Measurements from ENCODE around the gene TMOD2.
"Not testable (repeated sequence)": the region's sequence is repeated elsewhere in the genome, so short reads cannot be mapped to it uniquely, and the experiment has no call there.

The TMOD2 gene

GRCh38 chr15:51775967-51776816 lies 24.8 kb downstream of the TMOD2 start:
- peak; percentile 79 for DNase-seq

GRCh38 chr15:51776952-51777569 lies 25.7 kb downstream of the TMOD2 start:
- peak; percentile 83 for DNase-seq

- no peak for DNase-seq
Observed at GRCh38 chr15:51780636-51781035, 29.2 kb downstream of the TMOD2 start.

DNA sequence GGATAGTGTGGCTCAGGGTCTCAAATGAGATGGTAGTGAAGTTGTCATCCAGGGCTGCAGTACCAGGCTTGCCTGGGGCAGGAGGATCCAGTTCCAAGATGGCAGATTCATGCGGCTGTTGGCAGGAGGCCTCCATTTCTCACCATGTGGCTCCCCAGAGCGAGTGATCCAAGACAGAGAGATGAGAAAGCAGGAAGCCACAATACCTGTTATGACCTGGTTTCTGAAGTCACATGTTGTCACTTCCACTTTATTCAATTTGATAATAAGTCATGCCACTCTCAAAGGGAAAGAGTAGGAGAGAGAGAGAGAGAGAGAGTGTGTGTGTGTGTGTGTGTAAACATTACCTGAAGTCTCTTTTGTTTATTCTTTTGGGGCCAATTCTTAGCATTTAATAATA lies 30.1 kb downstream of the TMOD2 start:
- no peak for DNase-seq

DNA sequence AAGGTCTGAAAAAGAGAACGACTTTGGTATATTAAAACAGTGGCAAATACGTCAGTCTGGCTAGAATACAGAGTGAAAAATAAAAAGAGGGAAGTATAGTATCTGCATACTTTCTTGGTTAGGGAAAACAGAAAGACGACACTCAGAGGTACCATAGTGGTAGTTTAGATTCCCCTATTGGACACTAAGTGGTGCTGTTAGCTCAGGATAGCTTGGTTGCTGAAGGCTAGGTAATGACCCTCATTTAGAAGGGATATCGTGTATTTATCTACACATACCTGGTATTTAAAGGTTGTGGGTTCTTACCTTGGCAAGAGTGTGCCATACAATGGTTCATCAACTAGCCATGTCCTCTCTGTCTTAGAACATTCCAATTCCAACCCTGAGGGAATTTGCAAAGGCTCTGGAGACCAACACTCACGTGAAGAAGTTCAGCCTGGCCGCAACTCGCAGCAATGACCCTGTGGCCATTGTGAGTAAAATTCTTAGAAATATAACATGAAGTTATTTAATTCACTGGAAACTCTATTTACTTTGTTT lies 31.0 kb downstream of the TMOD2 start:
- peak; percentile 57 for DNase-seq

DNA sequence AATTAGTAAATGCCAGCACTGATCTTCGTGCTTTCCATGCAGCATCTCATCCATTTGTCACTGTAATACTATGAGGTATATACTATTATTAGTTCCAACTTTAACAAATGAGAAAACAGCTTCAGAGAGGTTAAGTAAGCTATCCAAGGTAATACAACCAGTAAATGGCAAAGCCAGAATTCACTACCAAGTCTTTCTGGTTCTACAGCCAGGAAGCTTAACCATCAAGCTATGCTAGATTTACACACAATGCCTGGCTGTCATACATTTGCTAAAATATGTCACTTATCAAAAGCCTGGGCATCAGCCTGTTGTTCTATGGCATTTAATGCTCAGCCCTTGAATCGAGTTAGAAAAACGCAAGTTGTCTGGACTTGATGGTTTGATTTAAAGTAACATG lies 32.6 kb downstream of the TMOD2 start:
- no peak for DNase-seq

- DNase-seq, result not testable (repeated sequence)
Observed at GRCh38 chr15:51787130-51787529, 35.7 kb downstream of the TMOD2 start.

GRCh38 chr15:51792474-51792873 lies 41.1 kb downstream of the TMOD2 start:
- not testable (repeated sequence) for DNase-seq

GRCh38 chr15:51793521-51794305 lies 42.3 kb downstream of the TMOD2 start:
- peak; percentile 63 for DNase-seq

- peak; percentile 82 for DNase-seq
Observed at GRCh38 chr15:51796847-51797401, 45.5 kb downstream of the TMOD2 start.

DNA sequence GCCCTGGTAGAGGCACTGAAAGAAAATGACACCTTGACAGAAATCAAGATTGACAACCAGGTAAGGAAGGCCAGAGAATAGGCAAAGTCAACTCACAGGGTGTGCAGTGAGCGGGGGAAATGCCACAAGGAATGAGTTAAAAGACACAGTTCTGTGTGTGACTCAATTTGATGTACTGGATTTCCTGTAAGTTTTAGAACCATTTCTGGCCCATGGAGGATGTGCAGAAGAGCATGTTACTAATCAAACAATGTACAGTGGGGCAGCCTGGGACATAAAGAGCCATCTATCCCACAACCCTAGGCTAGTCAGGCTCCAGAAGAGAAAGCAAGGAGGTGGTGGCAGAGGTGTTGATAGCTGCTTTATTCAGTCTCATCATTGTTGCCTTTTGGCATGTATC lies 46.9 kb downstream of the TMOD2 start:
- DNase-seq, result no peak

DNA sequence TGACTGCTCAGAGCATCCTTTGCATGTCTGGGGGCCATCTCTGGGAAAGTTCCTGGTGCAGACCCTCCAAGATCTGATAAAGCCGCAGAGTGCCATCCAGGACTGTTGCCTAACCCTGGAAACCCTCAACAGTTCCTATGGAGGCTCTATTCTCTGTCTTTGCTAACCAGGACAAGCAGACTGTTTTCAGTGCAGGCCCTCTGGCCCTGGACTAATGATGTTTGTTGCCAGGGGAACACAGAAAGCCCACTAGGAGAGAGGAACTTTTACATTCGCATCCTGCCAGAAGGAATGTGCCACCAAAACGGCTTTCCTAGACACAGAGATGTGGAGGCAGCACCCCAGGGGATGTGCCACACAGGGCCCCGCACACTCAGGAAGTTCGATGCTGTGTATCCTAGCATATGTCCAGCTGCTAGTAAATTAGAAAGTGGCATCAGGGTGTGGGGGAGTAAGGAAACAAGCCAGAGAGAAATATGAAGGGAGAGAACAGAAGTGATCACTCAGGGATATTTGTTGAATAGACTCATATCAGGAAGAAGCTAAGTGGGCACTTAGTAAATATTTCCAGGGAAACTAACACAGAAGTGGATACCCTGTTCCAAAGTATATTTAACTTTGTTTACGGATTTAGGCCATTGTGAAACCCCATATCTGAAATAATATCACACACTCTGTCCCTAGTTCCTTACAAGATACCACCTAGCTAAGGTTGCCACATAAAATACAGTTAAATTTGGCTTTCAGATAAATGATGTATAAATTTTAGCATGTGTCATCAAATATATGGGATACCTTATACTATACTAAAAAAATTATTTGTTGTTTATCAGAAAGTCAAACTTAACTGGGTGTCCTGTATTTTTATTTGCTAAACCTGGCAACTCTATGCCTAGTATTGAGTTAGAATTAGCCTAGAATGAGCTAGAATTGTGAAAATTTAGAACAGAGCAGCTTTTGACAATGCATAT lies 48.2 kb downstream of the TMOD2 start:
- DNase-seq, result no peak

- peak; percentile 92 for DNase-seq
Observed at GRCh38 chr15:51801391-51801835, 50.0 kb downstream of the TMOD2 start.

DNA sequence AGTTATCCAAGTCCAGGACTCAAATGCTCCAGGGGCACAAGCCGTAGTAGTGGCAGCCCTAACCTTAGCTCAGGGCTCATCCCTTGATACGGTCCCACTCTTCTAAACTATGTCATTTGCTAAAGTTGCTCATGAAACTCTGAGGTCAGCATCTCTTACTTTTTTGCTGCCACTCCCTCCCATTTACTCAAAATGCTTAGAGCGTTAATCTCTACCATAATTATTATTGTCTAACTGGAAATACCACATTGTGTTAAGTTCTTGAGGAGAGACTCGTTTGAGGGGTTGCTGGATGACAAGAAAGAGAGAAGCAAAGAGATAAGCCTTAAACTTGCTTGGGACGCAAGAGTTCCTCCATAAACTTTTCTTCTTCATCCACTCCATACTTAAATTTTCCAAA lies 51.2 kb downstream of the TMOD2 start:
- no peak for DNase-seq

DNA sequence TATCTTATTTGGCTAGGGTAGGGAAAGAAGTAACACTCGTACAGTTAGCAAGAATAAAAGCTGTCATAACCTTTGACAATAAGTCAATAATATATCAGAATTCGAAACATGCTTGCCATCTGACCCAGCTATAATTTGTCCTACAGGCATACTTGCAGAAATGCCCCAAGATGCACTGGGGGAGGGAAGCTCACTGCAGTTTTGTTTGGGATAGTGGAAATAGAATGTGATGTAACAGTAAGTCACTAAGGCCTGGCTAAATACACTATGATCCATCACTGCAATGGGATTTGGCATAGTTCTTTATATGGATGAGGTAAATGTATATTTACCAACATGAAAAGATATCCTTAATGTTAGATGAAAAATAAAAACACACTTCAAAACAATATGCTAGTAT lies 52.6 kb downstream of the TMOD2 start:
- no peak for DNase-seq

- DNase-seq, result no peak
Observed at GRCh38 chr15:51806123-51806522, 54.7 kb downstream of the TMOD2 start.

- no peak for DNase-seq
Observed at GRCh38 chr15:51809457-51809856, 58.1 kb downstream of the TMOD2 start.

- DNase-seq, result no peak
Observed at GRCh38 chr15:51812598-51812997, 61.2 kb downstream of the TMOD2 start.

- no peak for DNase-seq
Observed at GRCh38 chr15:51814606-51815005, 63.2 kb downstream of the TMOD2 start.

DNA sequence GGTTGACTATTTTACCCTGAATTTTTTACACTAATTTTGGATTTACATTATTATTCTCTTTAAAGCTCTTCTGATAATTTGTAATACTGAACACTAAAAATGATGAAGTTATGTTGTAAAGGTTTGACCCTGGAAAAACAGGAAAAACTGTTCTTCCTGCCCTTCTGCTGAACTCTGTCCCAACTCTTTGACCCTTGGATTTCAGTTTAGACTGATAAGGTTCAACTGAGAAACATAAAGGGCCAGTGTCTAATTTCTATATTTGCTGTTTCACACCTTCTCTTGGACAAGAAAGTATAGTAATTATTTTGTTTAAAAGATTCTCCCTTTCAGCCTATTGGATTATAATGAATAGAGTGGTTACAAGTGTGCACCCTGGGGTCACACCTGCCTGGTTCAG lies 65.2 kb downstream of the TMOD2 start:
- peak; percentile 44 for DNase-seq

DNA sequence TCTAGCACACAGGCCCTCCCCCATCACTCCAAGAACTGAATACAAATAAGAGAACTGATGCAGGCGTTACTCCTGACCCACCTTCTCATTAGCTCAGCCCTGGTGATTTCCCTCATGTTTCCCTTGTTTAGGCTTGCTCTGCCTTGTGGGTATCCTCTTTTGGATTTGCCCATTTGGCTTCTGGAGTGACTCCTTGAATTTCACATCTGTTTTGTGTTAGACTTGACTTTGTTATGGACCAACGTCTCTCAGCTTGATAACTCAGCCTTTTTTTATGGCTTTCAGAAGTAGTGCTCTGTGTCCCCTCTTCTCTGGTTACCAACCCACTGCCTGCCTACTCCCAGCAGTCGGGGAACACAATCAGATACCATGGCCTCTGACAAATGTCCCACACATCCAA lies 66.8 kb downstream of the TMOD2 start:
- DNase-seq, result no peak

DNA sequence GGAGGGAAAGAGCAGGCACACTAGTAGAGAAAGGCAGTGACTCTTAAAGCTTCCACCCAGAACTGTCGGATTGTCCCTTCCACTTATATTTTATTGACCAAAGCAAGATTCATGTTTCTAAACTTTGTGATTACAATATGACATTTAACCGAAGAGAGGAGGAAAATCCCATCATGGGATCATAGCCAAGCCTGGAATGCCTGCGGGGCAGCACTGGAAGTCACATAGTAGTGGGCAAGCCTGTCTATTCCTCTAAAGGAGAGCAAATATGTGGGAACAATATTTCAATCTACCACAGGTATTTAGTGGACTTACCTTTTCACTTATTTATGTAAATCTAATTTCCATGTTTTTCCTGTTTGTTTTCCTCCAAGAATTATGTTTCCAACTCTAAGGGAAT lies 74.3 kb downstream of the TMOD2 start:
- DNase-seq, result no peak
